GM21576 (cell line): ENCODE measurements around the gene COL8A1.

Experiments used
- ATAC-seq: cut with Tn5 transposase; IDR thresholded peaks from one replicate; pipeline ENCODE4 v1.9.1; 2021; ENCODE audit warnings: mild to moderate bottlenecking, moderate library complexity; ENCODE audit not compliant: unreplicated experiment

COL8A1 gene

DNA sequence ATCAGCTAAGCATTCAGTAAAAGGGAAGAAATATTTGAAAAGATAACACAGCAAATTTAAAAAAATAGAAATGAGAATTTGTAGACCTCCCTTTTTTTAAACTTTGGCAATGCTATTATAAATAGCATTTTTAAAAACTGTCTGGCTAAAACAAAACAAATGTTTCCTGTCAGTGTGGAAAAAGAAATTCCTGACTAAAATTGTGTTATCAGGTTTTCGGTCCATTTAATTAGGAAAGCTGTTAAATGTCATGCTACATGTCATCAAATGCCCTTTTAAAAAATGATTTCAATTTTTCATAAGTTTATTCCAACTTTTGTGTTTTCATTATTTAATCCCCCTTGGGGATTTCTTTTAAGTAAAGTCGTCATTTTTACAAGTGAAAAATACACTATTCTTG lies 29.6 kb downstream of the COL8A1 start:
- no peak for ATAC-seq

DNA sequence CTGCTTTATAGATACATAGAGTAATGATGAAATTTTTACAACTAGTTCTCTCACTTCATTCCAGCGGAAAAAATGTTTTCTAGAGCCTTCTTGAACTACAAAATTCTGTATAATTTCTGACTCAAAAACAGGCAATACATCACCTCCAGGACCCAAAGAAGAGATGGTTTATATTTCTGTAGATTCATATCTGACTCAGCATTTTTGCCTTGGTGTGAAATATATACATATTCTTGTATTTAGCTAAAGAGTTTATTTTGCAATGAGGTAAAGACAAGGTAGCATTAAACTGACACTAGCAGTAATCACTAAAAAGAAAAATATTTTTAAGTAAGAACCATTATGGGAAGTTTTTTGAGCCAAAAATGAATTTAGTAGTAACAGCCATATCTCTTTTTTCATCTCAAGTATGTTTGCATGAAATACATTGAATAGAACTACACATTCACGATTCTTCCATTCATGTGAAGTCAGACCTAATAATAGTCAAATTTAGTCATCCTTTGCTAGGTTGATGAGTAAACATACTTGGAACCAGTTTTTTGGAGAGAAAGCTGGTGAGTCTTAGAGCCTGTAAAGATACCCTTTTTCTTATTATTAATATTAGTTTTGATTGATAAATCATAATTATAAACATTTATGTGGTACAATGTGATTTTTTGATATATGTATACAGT lies 31.6 kb downstream of the COL8A1 start:
- no peak for ATAC-seq

DNA sequence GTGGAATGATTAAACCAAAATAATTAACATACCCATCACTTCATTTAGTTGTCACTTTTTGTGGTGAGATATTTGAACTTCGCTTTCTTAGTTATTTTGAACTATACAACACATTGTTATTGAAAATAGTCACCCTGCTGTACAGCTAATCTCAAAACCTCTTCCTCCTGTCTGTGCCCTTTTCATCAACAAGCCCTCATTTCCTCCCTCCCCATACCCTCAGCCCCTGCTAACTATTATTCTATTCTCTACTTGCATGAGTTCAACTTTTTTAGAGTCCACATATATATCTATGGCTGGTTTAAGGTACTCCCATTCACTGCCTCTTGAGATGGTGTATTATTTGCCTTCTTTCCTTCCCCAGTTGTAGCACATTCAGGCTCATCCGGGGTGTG lies 32.2 kb downstream of the COL8A1 start:
- no peak for ATAC-seq

DNA sequence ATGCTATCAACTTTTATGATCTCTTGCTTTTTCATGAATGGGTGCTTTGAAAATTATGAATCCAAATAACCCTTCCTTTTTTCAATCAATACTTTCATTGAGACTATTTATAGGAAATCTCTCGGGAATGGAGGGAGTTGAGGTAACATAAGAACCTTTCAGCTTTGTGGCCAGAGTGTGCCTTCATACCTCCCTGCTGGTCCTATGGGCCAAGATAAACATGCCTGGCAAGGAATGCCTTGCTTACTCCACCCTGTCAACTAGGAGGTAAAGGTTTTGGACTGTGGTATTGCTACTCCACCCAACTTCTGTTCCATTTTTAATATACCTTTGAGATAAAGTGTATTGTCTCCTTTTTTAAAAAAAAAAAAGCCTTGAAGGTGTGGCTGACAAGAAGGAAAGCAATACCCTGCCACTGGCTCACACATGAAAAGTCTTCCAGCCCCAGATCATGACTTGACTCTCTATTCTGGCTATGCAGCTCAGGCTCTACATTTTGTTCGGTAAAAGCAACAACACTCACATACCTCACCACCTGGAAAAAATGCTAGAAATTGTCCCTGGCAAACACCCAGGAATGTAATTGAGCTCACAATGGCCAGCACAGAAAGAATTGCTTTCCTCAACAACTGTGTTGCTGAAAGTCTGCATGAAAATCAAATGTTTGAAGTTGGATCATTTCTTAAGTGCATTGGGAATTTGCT lies 35.8 kb downstream of the COL8A1 start:
- no peak for ATAC-seq

DNA sequence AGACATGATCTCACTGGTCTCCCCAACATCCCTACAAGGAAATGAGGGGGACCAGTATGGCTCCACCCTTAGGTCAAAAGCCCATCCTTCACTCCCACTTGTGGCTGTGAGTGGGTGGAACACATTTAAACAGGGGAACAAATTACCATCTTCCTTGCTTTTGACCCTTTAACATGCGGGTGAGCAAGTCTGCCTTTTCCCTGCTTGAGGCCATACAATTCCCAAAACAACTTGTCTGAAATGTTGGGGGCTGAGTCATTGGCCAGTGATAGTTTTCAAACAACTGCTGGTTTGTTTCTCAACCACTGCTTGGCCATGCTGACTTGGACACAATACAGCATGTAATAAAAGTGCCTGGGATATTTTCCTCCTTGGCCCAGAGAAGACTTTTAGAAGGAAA lies 39.6 kb downstream of the COL8A1 start:
- no peak for ATAC-seq

DNA sequence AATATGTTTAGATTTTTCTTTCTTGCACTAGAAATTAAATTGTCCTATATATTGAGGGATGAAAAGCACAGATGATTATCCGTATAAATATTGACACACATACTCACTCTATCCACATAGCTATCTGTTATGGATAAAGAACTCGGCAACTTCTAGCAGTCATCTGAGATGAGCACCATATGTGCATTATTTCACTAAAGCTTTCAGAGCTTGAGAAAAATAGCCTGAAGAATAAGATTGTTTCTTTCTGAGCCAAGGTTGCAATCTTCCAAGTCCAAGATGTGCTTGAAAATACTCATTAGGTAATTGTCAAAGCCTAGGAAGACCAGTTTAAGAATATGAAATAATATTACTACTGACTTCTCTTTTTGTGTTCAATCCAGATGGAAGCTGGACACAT lies 40.5 kb downstream of the COL8A1 start:
- ATAC-seq: no peak

DNA sequence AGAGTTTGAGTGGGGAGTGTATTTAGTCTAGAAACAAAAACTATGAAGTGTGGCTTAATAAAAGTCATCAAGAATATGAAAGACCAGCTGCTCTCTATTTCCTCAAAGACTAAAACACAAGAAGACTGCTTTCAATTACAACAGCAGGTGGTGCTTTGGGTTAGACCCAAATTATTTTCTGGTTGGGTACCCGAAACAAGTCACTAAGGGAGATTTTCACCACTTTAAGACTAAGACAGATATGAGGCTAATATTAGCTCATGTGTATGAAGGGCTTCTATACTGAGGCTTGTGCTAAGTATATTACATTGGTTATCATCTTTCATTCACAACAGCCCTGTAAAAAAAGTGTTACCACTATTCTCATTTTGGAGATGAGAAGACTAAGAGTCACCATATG lies 43.1 kb downstream of the COL8A1 start:
- ATAC-seq: peak; percentile 45

DNA sequence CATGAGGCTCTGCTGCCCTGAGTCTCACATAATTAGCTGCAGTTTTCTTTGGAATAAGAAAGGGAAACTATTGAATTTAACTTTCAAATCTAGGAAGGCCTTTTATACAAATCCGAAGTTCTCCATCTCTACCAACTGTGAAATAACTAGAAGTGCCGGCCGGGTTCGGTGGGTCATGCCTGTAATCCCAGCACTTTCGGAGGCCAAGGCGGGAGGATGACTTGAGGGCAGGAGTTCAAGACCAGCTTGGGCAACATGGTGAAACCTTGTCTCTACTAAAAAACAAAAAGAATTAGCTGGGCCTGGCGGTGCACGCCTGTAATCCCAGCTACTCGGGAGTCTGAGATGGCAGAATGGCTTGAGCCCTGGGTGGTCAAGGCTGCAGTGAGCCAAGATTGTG lies 43.6 kb downstream of the COL8A1 start:
- ATAC-seq: no peak

DNA sequence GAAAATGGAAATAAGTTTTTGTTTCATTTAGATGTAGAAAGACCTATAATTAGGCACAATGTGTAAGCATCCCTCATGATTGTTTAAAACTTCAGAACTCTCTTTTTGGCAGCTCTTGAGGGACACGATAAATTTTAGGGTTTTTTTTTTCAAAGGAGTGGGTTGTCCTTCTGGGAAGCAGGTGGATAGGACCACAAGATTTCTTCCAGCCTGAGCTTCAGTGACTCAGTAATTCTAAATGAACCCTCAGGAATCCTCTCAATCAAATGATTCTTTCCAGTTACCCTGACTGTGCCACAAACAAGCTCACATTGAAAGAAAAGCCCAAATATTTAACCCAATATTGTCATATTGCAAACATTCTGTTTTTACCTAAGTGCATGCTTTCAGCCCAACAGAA lies 45.1 kb downstream of the COL8A1 start:
- ATAC-seq: no peak

DNA sequence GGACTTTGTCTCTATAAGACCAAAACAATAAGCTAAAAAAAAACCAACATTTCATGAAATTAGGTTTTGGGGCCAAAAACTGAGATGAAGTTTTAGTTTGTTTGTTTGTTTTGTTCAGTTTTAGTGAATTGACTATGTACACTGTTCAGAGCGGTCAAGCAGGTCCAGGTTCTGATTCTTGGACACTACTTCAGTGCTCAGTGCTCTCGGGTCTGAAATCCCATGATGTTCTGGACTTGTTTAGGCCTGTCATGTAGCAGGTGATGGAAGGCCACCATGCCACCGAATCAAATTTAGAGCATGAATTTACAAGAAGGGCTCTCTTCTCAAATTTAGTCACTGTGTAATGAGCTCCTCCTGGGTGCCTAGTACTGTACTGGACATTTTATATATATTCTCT lies 45.5 kb downstream of the COL8A1 start:
- no peak for ATAC-seq

DNA sequence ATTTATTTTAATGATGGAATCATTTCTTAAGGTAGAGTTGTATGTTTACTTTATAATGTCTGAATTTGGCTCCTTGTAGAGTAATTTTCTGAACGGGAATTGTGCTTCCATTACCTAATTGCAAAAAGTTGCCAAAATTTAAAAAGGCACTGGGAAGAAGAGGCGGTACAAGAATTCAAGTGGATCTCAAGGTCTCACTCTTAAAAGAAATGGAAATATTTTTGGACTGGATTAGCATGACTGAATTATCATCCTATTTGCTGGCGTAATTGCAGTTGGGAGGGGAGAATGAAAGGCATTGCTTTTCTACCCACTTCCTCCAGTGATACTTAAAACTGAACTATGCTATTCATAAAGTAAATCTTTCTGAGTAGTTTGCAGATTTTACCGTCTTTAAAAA lies 46.2 kb downstream of the COL8A1 start:
- no peak for ATAC-seq

DNA sequence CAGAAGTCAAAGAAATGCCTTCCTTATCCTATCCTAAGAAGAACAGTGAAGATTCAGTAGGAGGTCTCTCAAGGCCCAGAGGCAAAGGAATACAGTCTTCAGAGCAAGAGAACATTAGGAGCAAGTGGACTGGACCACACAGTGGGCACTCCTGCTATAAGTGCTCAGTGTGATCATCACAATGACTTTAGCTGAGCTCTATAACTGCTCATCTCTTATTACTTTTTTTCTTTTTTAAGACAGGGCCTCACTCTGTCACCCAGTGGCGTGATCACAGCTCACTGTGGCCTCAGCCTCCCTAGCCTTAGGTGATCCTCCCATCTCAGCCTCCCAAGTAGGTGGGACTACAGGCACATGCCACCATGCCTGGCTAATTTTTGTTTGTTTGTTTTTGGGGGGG lies 48.1 kb downstream of the COL8A1 start:
- ATAC-seq: no peak

DNA sequence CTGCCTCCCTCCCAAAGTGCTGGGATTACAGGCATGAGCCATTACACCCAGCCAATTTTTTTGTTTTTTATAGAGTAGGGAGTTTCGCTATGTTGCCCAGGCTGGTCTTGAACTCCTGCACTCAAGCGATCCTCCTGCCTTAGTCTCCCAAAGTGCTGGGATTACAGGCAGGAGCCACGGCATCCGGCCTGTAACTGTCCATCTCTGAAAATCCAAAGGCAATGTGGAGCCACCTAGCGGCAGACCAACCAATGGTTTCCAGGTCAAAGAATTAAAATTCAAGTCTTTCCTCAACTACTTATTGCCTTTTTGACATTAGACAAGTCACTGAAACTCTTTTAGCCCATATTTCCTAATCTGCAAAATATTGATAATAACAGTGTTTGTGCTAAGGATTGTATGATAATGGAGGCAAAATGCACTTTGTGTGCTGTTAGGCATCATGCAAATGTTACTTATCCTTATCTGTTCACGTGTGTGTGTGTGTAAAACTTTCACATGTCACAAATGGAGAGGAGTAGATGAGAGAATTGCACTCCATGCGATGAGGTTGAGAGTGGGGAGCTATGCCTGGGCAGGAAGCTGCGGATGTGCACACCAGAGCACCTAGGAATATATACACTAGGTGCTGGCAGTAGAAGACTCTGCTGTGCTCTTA lies 48.7 kb downstream of the COL8A1 start:
- peak; percentile 55 for ATAC-seq

DNA sequence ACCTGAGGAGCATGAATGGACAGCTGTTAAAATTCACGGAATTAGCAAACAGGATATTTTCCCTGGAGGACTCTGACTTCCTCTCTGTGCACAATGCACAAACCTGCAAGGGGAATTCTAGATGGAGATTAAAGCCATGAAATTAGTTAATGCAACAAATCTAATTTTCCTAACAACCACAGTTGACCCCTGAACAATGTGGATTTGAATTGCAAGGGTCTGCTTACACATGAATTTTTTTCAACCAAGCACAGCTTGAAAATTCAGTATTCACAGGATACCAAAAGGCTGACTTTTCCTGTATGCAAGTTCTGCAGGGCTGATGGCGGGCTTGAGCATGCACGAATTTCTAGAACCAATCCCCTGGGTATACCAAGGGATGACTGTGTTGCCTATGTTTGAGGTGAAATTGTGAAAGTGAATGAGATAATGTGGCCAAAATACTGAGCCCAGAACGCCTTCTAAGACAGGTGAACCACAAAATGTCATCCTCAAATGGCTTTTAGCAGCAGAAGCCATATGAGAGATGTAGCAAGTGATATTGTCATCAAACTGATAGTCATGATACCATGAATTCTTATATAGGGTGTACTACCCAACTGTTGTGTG lies 52.5 kb downstream of the COL8A1 start:
- ATAC-seq: no peak

DNA sequence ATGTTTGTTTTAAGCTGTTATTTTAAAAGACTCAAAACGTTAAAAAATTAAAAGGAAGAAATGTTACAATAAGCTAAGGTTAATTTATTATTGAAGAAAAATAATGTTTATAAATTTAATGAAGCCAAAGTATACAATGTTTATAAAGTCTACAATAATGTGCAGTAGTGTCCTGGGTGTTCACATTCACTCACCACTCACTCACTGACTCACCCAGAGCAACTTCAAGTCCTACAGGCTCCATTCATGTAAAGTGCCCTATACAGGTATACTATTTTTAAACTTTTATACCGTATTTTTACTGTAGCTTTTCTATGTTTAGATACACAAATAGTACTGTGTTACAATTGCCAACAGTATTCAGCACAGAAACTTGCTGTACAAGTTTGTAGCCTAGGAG lies 55.2 kb downstream of the COL8A1 start:
- no peak for ATAC-seq

DNA sequence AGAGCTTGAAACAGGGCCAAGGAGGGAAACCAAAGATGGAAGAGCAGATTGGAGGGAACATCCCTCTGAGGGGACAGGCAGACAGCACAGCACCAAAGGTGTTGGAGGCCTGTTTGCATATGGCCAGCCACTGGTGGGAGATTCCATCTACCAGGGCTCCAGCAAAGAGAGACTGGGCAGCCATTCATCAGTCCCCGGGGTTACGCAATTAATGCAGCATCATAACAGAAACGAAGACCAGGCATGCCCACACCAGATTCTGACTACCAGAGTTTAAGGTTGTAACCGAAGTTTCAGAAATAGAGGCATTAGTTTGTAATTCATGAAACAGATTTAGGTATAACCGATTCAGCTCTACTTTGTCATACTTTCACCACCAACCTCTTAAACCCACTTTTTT lies 58.1 kb downstream of the COL8A1 start:
- ATAC-seq: no peak

DNA sequence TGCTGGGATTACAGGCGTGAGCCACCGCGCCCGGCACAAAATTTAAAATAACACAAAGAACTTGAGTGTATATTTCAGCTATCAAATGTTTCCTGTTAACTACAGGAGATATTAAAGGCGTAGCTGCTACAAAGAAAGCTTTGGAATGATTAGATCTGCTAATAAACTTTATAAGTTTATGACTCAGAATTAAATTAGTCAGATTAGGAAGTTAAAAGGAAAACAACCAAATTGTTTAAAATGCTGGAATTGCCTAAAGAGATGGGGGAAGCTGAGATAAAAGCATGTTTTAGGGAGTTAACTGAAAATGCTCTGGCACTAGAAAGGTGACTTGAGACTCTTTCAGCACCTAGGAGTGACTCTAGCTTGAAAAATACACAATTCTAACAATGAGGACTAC lies 58.9 kb downstream of the COL8A1 start:
- ATAC-seq: no peak

DNA sequence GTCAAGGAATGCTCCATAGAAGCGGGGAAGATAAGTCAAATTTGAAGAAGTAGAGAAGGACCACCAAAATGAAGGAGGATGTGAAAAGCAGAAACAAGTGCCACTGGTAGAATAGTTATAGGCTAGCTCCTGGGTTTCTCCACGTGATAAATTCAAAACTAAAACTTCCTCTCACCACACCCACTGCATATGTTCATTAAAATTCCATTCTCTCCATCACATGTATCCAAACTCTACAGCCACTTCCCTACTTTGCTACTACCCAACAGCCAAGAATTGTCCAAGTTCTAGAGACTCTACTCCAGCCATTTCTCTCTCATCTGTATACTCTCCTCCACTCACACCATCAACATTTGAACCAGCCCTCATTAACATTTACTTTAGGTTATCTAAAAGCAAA lies 60.5 kb downstream of the COL8A1 start:
- ATAC-seq: no peak

DNA sequence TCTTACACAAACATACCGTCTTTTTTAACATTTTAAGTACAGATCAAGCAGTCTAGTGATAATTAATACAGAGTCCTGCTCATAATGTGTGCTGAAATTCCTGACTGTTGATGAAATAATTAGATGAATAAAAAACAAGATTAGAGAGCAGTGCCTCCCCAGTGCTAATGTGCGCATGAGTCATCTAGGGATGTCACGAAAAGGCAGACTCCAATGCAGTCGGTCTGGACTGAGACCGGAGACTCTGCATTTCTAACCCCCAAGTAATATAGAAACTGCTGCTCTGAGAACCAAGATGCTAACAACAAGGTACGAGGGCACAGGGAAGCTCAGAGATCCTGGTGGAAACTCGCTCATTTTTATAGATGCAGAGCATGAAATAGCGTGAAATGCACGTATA lies 61.4 kb downstream of the COL8A1 start:
- ATAC-seq: no peak

DNA sequence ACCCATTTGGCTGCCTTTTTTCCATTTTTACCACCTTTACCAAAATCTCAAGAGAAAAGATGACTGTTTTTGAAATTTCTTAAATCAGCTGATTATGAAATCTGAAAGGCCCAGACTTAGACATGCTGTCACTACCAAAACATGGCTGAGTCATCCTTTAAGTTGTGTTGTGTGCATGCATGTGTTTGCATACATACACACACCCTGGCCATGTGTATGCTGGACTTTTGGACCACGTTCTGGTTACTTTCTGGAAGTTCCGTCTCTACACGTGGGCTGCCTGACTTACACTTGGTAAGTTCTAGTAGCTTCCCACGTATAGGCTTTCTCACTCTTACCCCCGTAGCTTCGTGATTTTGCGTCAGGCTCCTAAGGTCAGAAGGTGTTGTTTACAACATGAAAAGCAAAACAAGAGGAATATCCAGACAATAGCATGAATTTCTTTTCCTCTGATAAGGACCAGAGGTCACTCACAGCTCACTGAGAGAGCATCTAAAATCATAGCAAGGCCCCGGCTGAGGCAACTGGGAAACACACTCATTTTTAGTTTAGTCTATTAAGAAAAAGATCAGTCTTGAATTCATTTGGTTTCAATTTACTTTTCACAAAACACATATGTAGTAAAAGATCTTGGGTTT lies 62.4 kb downstream of the COL8A1 start:
- ATAC-seq: no peak
